ENCODE results near the gene MED13. TPM values are rescaled to one million over a fixed set of nuclear protein-coding genes. Genes with fewer than 3 reads are reported as not detected.

The MED13 gene
- total RNA-seq, 4 donors from 2014 or later: 24.3 to 69.0 (median 51.0) TPM

DNA sequence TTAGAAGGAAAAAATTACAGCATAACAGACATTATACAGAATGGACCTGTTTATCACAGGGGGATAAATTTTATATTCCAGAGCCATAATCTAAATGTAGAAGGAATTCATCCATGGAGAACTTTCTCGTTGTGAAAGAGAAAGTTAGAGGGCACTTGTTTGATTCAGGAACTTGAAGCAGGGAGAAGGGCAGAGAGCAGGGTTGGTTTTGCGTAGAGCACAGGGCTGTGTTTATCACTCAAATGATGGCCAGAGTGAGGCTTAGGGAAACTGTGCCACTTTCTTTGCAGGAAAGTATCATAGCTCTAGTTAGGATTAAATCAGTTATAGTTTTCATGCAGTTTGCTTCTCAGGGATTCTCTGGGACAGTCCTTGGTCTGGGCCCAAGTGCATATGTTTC is 29.1 kb upstream of the MED13 start:
- intact Hi-C loops (cut with DNase I): no loop called here
- H3K4me3 ChIP-seq: no peak overlapping the region
- H3K4me1 ChIP-seq: peaks cover 0 to 19% (median 10%) of the 10 kb centered on the region in 3 donors
- H3K9me3 ChIP-seq: no peaks in the 10 kb centered on the region
- H3K27ac ChIP-seq: peak overlapping the region; percentile 6 to 61 (median 32)
- TF ChIP-seq POLR2A (IDR thresholded peaks at IDR 0.05): no peak
- TF ChIP-seq, protein P1, sequence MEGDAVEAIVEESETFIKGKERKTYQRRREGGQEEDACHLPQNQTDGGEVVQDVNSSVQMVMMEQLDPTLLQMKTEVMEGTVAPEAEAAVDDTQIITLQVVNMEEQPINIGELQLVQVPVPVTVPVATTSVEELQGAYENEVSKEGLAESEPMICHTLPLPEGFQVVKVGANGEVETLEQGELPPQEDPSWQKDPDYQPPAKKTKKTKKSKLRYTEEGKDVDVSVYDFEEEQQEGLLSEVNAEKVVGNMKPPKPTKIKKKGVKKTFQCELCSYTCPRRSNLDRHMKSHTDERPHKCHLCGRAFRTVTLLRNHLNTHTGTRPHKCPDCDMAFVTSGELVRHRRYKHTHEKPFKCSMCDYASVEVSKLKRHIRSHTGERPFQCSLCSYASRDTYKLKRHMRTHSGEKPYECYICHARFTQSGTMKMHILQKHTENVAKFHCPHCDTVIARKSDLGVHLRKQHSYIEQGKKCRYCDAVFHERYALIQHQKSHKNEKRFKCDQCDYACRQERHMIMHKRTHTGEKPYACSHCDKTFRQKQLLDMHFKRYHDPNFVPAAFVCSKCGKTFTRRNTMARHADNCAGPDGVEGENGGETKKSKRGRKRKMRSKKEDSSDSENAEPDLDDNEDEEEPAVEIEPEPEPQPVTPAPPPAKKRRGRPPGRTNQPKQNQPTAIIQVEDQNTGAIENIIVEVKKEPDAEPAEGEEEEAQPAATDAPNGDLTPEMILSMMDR (IDR thresholded peaks at IDR 0.05): no peak
- DNase-seq: no peak
- no peaks in the 10 kb centered on the region for H3K27me3 ChIP-seq
- H3K36me3 ChIP-seq: no peaks in the 10 kb centered on the region
- 2 to 46% methylated on average over 2 of the region's 2 CpGs for WGBS, 2 donors

DNA sequence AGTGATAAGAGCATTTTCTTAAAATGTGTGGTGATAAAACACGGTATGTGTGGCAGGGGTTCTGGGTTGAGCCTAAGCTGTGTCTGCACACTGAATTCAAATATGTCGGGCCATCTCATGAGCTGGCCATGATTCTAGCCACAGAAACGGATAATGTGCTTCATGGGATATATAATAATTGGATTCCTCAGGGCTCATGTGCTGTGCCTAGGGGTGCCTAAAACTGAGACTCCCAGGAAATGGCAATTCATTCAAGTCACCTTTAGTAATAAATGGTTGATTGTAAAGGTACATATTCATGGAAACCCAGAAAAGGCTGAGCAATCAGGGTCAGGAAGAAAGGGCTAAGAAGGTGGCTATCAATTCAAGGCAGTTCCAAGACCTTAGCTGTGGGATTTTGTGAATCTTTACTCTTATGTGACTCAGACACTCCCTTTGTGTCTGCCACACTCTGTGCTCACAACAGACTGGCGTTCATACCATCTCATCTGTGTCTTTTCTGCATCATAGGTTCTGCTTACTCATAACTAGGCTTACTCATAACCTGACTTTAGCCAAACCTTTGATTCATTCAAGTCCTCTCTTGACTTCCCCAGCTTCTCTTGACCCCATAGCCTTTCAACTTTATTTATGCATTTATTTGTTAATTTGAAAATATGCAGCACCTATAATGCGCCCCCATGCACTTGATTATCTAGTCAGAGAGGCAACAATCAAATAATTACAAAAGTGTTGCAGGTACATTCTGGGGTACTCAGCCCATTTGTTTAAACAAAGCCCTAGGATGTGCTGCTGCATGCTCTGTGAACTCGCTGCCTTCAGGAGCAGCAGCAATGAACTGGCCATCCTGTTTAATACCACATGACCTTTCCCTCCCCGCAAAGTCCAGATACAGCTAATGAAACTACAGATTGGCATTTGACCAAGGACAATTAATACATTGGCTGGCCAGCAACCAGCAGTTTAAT is 28.4 kb upstream of the MED13 start:
- no peak for DNase-seq
- Histone ChIP-seq H3K9me3 (no peaks in the 10 kb centered on the region), H3K27ac (peak overlapping the region; percentile 6 to 61 (median 36)), H3K27me3 (no peaks in the 10 kb centered on the region), H3K4me1 (peaks cover 0 to 19% (median 10%) of the 10 kb centered on the region in 3 donors), H3K36me3 (no peaks in the 10 kb centered on the region), H3K4me3 (no peak overlapping the region)
- no peak for TF ChIP-seq POLR2A (IDR thresholded peaks at IDR 0.05)
- TF ChIP-seq, protein P1 (IDR thresholded peaks at IDR 0.05): no peak
- intact Hi-C loops (cut with DNase I): no loop called here
- 37 to 48% methylated on average over 6 to 7 of the region's 7 CpGs for WGBS, 2 donors

GRCh38 chr17:62092784-62093183 is 27.7 kb upstream of the MED13 start:
- no peak overlapping the region for H3K4me3 ChIP-seq
- H3K36me3 ChIP-seq: no peaks in the 10 kb centered on the region
- intact Hi-C loops (cut with DNase I): no loop called here
- TF ChIP-seq, protein P1 (IDR thresholded peaks at IDR 0.05): no peak
- no peak for TF ChIP-seq POLR2A (IDR thresholded peaks at IDR 0.05)
- H3K27ac ChIP-seq: peak overlapping the region in 2 of 4 donors; percentile 28 to 43
- no peaks in the 10 kb centered on the region for H3K27me3 ChIP-seq
- 66 to 68% methylated on average over 2 of the region's 2 CpGs for WGBS, 2 donors
- peaks cover 0 to 19% (median 10%) of the 10 kb centered on the region in 3 donors for H3K4me1 ChIP-seq
- no peaks in the 10 kb centered on the region for H3K9me3 ChIP-seq
- no peak for DNase-seq

DNA sequence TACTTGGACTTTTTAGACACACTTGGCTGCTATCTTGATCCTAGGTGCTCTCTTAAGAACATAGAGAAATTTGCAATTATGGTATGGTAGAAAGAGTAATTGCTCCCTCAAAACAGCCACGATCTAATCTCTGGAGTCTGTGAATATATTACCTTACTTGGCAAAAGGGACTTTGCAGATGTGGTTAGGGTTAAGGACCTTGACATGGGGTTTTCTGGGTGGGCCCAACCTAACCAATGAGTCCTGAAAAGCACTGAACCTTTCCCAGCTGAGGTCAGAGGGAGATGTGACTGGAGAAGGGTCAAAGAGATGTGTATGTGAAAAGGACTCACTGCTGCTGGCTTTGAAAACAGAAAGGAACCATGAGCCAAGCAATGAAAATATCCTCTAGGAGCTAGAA is 26.7 kb upstream of the MED13 start:
- WGBS, 2 donors: 77 to 100% methylated on average over 1 of the region's 1 CpG
- DNase-seq: no peak

GRCh38 chr17:62090868-62091267 is 25.8 kb upstream of the MED13 start:
- no peak for TF ChIP-seq POLR2A (IDR thresholded peaks at IDR 0.05)
- TF ChIP-seq, protein P1 (IDR thresholded peaks at IDR 0.05): no peak
- H3K9me3 ChIP-seq: no peaks in the 10 kb centered on the region
- WGBS, 2 donors: 75 to 85% methylated on average over 7 to 9 of the region's 9 CpGs
- no peak overlapping the region for H3K4me3 ChIP-seq
- H3K36me3 ChIP-seq: no peaks in the 10 kb centered on the region
- peaks cover 0 to 19% (median 10%) of the 10 kb centered on the region in 3 donors for H3K4me1 ChIP-seq
- intact Hi-C loops (cut with DNase I): no loop called here
- H3K27me3 ChIP-seq: no peaks in the 10 kb centered on the region
- no peak for DNase-seq
- H3K27ac ChIP-seq: no peak overlapping the region

More for the DNA sequence above, 26.7 kb upstream of the MED13 start:
- Histone ChIP-seq H3K4me3 (no peak overlapping the region), H3K27ac (no peak overlapping the region), H3K4me1 (peaks cover 0 to 19% (median 10%) of the 10 kb centered on the region in 3 donors), H3K9me3 (no peaks in the 10 kb centered on the region), H3K27me3 (no peaks in the 10 kb centered on the region), H3K36me3 (no peaks in the 10 kb centered on the region)
- TF ChIP-seq, protein P1 (IDR thresholded peaks at IDR 0.05): no peak
- TF ChIP-seq POLR2A (IDR thresholded peaks at IDR 0.05): no peak
- intact Hi-C loops (cut with DNase I): no loop called here

All from esophagus squamous epithelium (tissue), 5 donors.